Measurements from ENCODE around the gene CABP2.

DNA sequence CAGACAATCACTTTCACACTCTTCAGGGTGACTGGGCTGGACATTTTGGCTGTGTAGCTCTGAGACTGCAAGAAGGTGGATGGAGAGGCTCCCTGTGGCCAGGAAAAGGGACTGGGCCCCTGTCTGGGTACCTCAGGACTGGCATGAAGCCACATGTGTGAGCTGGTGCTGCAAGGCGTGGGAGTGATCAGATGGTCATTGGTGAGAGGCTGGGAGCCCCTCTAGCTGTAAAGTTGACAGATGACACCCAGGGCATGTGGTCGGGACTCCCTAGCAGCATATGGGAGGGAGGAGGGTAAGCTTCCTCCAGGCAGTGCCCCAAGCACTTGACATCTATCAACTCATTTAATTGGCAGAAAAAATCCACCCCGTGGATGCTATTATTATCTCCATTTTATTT lies 18.9 kb upstream of the CABP2 start:
- TF ChIP-seq, protein P1, sequence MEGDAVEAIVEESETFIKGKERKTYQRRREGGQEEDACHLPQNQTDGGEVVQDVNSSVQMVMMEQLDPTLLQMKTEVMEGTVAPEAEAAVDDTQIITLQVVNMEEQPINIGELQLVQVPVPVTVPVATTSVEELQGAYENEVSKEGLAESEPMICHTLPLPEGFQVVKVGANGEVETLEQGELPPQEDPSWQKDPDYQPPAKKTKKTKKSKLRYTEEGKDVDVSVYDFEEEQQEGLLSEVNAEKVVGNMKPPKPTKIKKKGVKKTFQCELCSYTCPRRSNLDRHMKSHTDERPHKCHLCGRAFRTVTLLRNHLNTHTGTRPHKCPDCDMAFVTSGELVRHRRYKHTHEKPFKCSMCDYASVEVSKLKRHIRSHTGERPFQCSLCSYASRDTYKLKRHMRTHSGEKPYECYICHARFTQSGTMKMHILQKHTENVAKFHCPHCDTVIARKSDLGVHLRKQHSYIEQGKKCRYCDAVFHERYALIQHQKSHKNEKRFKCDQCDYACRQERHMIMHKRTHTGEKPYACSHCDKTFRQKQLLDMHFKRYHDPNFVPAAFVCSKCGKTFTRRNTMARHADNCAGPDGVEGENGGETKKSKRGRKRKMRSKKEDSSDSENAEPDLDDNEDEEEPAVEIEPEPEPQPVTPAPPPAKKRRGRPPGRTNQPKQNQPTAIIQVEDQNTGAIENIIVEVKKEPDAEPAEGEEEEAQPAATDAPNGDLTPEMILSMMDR (IDR thresholded peaks at IDR 0.05) = no peak
- TF ChIP-seq EP300 (IDR thresholded peaks at IDR 0.05) (no peak), POLR2A (IDR thresholded peaks at IDR 0.05) (no peak)

All from tibial nerve (tissue), 4 donors.